Stimulated activated CD8-positive, alpha-beta memory T cell treated with anti-CD3 and anti-CD28 coated beads, Interleukin-15, amount 100 ng/mL, for 1 hour (primary cell): ENCODE data around the gene EIF3L.
"Not testable (repeated sequence)": the region's sequence is repeated elsewhere in the genome, so short reads cannot be mapped to it uniquely, and the experiment has no call there.

Source experiments
- DNase-seq: peaks from one replicate; pipeline ENCODE4 v3.0.0-alpha.2; 2020; ENCODE audit warnings: low read depth

EIF3L gene

GRCh38 chr22:37849089-37849751 is at the start of gene EIF3L:
Gene EIF3L (plus strand): TSS chr22:37849419. CDS start chr22:37849450, 31 bp downstream.
- DNase-seq, result peak; percentile 73

DNA sequence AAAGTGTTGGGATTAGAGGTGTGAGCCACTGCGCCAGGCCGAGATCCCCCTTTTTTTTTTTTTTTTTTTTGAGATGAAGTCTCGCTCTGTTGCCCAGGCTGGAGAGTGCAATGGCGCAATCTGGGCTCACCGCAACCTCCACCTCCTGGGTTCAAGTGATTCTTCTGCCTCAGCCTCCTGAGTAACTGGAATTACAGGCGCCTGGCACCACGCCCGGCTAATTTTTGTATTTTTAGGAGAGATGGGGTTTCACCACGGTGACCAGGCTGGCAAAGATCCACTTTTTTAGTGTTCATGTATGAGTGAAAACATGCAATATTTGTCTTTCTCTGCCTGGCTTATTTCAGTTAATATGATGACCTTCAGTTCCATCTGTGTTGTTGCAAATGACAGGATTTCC is 49.2 kb upstream of the EIF3L start:
- not testable (repeated sequence) for DNase-seq

- DNase-seq, result no peak
These were observed 47.3 kb upstream of the EIF3L start for GRCh38 chr22:37801946-37802309.

DNA sequence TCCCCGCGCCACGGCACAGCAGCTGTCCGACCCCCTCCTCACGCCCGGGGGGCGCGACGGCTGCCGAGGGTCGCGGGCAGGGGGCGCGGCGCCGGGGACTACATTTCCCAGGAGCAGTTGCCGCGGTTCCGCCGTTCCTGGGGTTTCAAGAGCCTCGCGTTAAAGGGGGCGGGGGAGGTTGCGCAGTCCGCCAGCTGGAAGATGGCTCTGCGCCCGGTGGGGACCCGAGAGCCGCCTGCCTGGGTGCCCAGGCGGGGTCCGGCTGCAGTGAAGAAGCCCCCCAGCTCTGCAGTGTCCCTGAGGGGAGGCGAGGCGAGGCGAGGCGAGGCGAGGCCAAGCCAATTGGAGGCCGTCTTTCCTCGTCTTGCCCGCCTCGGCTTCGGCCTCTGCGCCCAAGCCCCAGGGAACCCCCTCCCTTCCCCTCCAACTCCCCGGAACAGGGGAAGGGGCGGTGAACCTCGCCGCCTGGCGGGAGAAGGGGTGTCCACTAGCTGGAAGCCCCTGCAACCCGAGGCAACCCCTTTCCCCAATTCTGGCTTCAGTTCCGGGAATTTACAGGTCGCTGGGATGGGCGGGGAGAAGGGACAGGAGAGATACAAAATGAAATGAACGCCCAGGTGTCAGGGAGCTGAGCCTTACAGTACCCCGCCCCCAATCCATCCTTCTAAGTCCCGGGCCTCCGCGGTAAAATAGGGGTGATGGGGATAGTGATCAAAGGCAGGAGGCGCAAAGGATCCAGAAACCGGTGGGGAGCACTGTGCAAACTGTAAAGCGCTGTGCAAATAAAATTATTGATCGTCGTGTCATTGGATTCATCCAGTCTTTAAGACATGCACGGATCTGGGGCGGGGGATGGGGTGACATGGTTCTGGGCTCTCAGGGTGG is 46.7 kb upstream of the EIF3L start:
- DNase-seq, result no peak

DNA sequence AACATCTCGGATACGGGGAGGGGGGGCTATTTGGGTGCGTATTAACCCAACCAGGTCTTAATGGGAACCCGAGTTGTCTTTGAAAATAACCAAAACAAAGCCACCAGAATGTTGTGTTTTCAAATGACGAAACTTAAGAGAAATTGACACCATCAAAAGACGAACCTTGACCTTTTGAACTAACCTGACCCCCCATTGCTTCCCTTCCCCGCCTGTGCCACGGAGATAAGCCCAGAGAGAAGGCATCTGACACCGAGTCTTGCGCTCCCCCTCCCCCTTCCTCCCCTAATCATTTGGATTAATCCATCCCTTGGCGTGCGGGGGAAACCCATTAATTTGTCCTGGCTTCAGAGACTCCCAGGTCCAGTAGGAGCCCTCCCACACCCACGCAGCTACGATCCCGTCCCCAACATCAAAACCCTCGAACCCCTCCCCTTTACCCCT is 46.0 kb upstream of the EIF3L start:
- DNase-seq, result no peak

GRCh38 chr22:37803639-37804351 is 45.4 kb upstream of the EIF3L start:
- DNase-seq, result no peak

DNA sequence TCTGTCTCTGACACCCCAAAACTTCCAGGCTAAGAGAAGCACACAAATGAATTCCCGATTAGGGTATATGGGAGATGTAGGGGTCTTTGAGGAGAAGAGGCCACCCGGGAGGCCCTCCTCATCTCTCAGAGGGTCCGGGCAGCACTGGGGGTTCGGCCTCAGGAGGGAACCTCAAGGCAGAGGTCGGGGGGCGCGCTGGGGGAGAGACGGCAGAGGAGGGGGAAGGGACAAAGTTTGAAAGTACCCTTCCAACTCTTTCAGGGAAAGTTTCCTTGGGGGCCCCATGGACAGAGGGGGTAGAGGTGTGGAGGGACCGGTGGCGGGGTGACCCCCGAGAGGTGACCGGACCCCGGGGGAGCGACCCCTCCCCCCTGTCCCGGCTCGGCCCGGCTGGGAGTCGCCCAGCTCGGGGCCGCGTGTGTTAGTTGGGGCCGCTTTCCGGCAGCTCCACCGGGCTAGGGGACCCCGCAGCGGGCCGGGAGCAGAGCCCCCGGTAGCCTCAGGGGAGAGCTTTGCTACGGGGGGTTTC is 44.8 kb upstream of the EIF3L start:
- DNase-seq, result no peak

DNA sequence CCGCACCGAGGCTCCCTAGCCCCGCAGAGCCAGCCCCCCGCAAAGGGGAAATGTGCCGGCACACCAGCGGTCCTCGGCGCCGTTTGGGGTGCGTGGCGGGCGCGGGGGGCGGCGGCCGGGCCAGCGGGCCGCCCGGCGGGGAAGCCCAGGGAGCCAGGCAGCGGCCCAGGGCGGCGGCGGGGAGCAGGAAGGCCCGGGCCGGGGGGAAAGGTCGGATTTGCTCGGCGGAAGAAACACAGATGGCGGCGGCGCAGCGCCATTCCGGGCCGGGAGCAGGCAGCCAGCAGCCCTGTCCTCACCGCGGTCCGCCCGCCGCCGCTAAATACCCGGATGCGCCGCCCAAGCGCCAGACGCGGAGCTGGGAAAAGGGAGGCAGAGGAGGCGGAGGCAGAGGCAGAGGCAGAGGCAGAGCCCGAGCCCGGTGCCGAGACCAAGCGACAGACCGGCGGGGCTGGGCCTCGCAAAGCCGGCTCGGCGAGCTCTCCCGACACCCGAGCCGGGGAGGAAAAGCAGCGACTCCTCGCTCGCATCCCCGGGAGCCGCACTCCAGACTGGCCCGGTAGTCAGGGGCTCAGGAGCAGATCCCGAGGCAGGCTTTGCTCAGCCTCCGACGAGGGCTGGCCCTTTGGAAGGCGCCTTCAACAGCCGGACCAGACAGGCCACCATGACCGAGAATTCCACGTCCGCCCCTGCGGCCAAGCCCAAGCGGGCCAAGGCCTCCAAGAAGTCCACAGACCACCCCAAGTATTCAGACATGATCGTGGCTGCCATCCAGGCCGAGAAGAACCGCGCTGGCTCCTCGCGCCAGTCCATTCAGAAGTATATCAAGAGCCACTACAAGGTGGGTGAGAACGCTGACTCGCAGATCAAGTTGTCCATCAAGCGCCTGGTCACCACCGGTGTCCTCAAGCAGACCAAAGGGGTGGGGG is 44.1 kb upstream of the EIF3L start:
- DNase-seq, result no peak

GRCh38 chr22:37805810-37806277 is 43.4 kb upstream of the EIF3L start:
- no peak for DNase-seq

- no peak for DNase-seq
These were observed 42.5 kb upstream of the EIF3L start for GRCh38 chr22:37806409-37807333.

GRCh38 chr22:37807410-37808293 is 41.6 kb upstream of the EIF3L start, which contains the start of gene GCAT:
Gene GCAT (plus strand): TSS chr22:37807934. CDS start chr22:37807968, 34 bp downstream.
- peak; percentile 68 for DNase-seq

DNA sequence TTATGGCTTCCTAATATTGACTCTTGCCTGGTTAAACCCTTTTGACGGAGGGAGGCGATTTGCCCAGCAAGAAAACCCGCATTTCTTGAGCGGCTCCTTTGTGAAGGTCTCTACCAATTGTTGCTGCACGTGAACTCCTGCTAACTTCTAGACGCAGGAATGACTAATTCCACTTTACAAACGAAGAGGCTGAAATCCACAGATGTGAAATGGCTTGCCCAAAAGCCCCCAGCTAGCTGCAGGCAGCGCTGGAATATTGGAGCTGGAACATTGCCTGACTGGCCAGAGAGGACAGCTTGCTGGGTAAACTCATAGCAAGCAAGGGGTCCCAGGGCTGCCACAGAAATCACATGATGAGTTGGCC is 40.9 kb upstream of the EIF3L start:
- DNase-seq, result no peak

DNA sequence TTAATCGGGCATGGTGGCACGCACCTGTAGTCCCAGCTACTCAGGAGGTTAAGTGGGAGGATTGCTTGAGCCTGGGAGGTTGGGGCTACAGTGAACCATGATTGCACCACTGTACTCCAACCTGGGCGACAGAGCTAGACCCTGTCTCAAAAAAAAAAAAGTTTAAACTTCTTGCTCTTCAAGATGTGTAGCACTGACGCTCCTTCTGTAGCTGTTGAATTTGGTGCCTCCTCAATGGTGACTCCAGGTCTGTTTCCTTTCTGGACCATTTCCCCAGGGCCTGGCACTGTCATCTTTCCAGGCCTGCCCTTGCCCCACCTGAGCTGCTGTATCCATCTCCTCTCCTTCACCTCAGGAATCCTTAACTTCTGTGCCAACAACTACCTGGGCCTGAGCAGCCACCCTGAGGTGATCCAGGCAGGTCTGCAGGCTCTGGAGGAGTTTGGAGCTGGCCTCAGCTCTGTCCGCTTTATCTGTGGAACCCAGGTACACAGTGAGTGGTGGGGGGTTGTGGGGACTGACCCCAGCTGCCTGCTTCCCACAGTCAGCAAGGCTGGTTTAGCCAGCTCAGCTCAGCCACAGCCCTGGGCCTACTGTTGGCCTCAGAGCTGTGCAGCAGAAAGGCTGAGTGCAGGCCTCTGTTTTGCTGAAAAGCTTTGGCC is 39.4 kb upstream of the EIF3L start:
- DNase-seq, result no peak

DNA sequence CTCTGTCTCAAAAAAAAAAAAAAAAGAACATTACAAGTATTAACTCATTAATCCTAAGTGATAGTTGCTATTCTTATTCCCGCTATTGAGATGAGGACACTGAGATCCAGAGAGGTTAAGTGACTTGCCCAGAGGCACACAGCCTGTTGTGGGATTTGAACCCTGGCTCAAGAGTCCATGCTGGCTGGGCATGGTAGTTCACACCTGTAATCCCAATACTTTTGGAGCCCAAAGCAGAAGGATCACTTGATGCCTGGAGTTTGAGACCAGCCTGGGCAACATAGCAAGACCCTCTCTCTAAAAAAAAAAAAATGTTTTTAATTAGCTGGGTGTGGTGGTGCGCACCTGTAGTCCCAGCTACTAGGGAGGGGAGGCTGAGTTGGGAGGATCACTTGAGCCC is 37.4 kb upstream of the EIF3L start:
- no peak for DNase-seq

- DNase-seq, result no peak
These were observed 36.1 kb upstream of the EIF3L start for GRCh38 chr22:37812869-37813678.

DNA sequence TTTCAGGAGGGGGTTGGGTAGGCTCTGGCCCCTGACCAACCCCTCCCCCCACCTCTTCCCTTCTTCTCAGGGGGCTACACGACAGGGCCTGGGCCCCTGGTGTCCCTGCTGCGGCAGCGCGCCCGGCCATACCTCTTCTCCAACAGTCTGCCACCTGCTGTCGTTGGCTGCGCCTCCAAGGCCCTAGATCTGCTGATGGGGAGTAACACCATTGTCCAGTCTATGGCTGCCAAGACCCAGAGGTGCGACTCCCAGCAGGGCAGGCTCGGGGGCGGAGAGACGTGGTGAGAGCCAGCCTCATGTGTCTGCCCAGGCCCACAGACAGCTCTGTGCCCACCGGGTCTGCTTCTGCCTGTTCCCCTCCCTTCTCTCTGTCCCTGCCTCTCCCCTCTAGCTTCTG is 33.6 kb upstream of the EIF3L start:
- DNase-seq, result no peak

GRCh38 chr22:37816543-37817180 is 32.6 kb upstream of the EIF3L start:
- no peak for DNase-seq
